Left renal cortex interstitium (tissue), 4 donors: ENCODE measurements around the gene SERPINB6. TPM values are rescaled to one million over a fixed set of nuclear protein-coding genes. Genes with fewer than 3 reads are reported as not detected.
A peak's percentile ranks its signal among the peaks of the same experiment; 100 is the strongest.
"Not testable (repeated sequence)": the region's sequence is repeated elsewhere in the genome, so short reads cannot be mapped to it uniquely, and the experiment has no call there.

Source experiments
- DNase-seq, 4 donors: peaks; one replicate each; pipeline ENCODE4 v3.0.0-alpha.2; 2013; ENCODE audit warnings: low read depth in 4 of 4, low spot score in 2 of 4, missing footprints in 1 of 4
- polyA plus RNA-seq, 4 donors: library from polyadenylated mRNA; unstranded; fragments of 120-200 nt; gene quantifications; one replicate each; pipeline ENCODE4 v1.2.1, GENCODE V29; 2013; ENCODE audit not compliant: insufficient read length in 4 of 4

SERPINB6 gene
- polyA plus RNA-seq, 4 donors: 85.8 to 89.4 (median 88.3) TPM

- no peak for DNase-seq
Measured at GRCh38 chr6:2959909-2960719, 11.3 kb downstream of the SERPINB6 start.

- DNase-seq: no peak
Measured at GRCh38 chr6:2958776-2959175, 12.6 kb downstream of the SERPINB6 start.

GRCh38 chr6:2958331-2958711 lies 13.0 kb downstream of the SERPINB6 start:
- DNase-seq: no peak

- DNase-seq: no peak
Measured at GRCh38 chr6:2957696-2958330, 13.6 kb downstream of the SERPINB6 start.

GRCh38 chr6:2956930-2957685 lies 14.3 kb downstream of the SERPINB6 start:
- no peak for DNase-seq

- DNase-seq: no peak
Measured at GRCh38 chr6:2953098-2953497, 18.3 kb downstream of the SERPINB6 start.

- DNase-seq: peak in 3 of 4 donors; percentile 43 to 66 (median 64)
Measured at GRCh38 chr6:2952557-2953095, 18.7 kb downstream of the SERPINB6 start.

- no peak for DNase-seq
Measured at GRCh38 chr6:2951728-2952127, 19.6 kb downstream of the SERPINB6 start.

GRCh38 chr6:2950713-2951112 lies 20.7 kb downstream of the SERPINB6 start:
- no peak for DNase-seq

- no peak for DNase-seq
Measured at GRCh38 chr6:2949536-2950083, 21.8 kb downstream of the SERPINB6 start.

GRCh38 chr6:2949121-2949520 lies 22.2 kb downstream of the SERPINB6 start:
- no peak for DNase-seq

- no peak for DNase-seq
Measured at GRCh38 chr6:2948228-2949025, 22.9 kb downstream of the SERPINB6 start.

GRCh38 chr6:2947445-2947844 lies 23.9 kb downstream of the SERPINB6 start:
- DNase-seq: no peak

- DNase-seq: no peak
Measured at GRCh38 chr6:2945153-2945452, 26.3 kb downstream of the SERPINB6 start.

- DNase-seq: no peak
Measured at GRCh38 chr6:2944405-2945152, 26.8 kb downstream of the SERPINB6 start.

- no peak for DNase-seq
Measured at GRCh38 chr6:2943564-2943955, 27.8 kb downstream of the SERPINB6 start.

GRCh38 chr6:2942914-2943563 lies 28.3 kb downstream of the SERPINB6 start:
- no peak for DNase-seq

- not testable (repeated sequence) for DNase-seq
Measured at GRCh38 chr6:2942116-2942515, 29.3 kb downstream of the SERPINB6 start.

- DNase-seq: no peak
Measured at GRCh38 chr6:2940851-2941250, 30.5 kb downstream of the SERPINB6 start.
